GM19324 (cell line): ENCODE data around the gene NNAT.

Experiments
- ATAC-seq: cut with Tn5 transposase; IDR thresholded peaks from one replicate; pipeline ENCODE4 v1.9.1; 2021; ENCODE audit warnings: mild to moderate bottlenecking, moderate library complexity; ENCODE audit not compliant: unreplicated experiment, low FRiP score

The NNAT gene

DNA sequence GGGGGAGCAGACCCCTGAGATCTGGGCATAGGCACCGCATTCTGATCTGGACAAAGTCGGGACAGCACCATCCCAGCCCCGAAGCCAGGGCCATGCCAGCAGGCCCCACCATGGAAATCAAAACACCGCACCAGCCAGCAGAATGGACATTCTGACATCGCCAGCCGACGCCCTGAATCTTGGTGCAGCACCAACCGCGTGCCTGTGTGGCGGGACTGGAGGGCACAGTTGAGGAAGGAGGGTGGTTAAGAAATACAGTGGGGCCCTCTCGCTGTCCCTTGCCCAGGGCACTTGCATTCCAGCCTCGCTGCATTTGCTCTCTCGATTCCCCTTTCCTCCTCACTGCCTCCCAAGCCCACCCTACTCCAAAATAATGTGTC lies 2.0 kb downstream of the NNAT start:
- no peak for ATAC-seq

DNA sequence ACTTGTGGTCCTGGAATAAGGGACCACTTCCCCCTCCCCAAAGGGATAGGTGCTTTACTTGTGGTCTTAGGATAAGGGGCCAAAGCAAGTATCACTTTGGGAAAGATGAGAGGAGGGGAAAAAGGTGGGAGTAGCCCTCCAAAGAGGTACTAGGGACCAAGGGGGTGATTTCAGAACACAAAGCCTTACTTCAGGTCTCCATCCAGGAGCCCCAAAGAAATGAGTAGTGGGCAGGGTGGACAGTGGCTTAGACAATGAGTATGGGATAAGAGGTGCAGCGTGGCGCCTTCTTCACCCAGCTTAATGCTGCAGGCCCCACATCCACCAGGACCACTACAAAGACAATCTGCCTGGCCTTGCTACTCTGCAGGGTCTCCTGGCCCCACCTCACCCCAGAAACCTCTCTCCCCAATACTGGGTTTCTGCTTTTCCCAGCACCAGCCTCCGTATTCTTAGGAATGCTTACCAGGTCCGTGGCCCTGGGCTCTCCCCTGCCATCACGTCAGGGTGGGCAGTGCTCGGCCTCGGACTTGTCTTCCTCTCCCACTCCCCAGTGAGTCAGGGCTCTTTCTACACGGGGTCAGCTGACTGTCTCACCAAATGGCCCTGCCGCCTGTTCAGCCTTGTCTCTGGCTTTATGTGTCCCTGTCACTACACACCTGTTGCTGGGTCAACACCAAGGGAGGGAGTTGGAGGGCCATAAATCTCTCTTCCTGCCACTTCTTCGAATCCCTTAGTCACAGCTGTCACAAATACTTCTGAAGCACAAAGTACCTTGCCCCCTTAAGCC lies 3.1 kb downstream of the NNAT start:
- no peak for ATAC-seq

DNA sequence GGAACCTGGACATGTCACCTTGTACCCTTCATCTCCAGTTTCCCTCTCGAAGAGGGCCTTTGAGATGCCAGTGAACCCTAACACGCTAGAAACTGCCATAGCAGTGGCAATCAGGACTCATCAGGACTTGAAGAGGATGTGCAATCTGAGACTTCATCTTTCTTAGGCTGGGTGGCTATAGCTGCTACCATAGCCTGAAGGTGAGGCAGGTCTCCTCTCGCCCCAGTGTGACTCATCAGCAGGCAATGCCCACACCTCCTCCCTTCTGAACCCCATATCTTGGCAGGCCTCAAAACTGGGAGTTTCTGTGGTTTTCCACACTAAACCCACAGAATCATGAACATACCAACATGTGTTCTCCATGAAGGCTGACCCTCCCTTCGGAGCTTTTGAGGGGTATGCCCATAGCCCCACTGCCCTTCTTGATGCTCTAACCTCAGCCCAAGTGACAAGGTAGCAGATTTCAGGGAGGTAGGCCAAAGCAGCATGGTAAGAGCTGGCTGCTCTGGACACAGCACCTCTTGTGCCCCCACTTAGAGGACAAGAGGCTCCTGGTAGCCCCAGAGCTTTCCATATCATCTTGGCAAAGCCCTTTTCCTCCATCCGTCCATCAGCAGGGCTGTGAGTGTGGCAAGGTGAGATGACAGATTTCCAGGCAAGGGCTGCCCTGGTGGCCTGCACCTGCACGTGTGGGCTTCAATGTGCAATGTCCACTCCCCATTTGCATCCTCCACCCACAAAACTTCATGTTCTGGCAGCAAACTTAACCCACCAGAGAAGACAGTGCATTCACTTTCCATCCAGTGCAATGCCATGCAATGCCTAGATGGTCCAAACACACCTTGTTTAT lies 4.0 kb downstream of the NNAT start:
- ATAC-seq, result no peak

DNA sequence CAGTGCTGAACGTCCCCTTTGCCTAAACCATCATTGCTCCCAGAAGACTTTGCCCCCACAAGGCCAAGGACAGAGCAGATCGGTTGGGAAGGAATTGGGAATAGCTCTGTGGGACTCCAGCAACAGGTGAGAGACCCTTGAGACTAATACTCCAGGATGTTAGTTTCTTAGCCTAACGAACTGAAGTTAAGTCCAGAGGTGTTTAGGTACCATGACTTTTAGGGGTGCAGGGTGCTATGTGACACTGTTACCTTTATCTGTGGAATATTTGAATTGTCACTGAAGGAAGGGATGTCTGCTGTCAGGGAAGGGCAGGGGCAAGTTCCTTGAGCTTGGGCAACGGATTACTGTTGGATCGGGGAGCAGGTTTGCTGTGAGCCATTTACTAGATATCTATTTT lies 4.8 kb downstream of the NNAT start:
- no peak for ATAC-seq

DNA sequence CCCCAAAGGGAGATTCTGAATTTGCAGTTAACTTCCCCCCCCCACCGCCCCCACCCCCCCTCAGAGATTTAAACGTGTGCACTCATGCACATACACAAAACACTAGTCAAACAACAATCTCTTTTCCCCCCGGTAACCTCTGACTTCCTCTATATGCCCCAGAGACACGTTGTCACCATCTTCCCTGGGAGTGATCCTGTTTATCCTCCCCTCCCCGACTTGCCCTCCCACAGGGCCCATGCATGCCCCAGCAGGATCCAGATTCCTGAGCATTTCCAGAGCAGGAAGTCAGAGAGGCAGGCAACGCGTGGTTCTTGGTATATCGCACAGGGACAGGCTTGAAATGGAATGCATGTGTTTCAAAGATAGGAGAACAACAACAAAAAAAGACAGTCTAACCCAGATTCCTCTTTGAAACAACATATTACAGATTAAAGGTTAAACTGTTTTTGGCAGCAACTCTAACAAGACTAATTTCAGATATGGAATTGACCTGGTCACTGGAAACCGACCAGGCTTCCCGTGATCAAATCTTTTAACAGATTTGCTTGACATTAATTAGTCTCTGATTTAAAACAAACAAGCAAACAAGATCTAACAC lies 5.3 kb downstream of the NNAT start:
- ATAC-seq, result no peak

DNA sequence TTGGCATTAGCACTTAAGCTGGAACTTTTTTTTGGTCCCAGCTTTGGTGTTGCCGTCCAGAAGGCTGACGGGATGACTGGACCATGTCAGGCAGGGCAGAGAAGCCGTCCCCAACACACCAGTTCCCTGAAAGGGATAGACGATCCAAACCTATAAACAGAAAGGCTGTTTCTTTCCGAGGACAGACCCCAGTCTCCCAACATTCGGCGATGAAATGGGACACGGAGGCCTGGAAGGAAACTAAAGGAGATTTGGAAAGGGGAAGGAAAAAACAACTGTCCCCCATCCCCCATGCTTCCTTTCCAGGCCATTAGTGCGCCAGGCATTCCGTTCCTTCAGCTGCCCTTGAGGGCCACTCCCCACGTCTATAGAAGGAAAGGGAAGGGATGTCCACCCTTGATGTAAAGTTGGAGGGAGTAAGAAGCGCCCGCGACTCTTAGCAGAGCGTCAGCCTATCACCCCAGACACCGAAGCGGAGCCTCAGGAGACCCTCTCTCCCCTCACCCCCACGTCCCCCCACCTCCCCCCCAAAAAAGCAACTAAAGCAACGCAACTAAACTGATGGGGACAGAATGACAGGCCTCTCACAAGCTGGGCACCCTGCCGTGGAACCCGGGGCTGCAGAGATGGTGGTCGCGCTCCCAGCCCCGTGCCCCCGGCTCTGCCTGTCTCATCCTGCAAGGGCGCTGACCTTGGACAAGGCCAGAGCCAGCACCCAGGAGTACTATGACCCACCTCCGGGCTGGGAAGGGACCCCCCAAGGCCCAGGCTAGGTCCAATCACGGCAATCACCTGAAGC lies 6.0 kb downstream of the NNAT start:
- ATAC-seq, result no peak

DNA sequence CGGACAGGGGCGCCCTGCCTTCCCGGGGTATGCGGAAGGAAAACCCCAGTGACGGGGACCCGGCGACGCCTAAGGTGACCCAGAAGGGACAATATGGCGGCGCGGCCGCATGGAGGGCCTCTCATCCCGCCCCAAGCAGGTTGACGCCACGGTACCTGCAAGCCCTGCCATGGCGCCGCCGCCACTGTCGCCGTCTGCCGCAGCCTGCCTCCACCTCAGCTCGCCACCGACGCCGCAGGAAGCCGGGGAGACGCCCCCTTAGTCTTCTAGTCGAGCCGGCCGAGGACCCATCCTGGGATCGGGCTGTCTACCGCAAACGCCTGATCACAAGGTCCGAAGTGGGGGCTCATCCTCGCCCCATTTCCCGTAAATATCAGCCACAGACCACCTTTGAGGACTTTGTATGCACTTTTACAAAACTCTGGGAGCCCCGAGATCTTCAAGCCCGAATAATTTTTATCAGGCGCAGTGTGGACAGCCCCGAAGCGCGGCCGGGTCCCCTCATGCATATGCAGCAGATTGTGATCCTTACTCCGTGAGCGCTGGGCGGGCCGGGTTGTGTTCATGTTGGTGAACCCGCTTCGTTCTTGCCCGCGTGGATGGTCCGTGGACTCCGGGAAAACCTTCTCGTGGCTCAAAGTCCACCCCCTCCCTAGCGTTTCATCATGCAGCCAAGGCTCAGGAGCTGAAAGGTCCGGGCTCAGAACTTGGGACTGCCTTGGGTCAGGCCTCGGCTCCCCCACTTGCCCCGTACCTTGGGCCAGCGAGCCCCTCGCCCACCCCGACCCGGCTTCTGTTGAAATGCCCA lies 6.8 kb downstream of the NNAT start, which contains the start of gene BLCAP:
Gene BLCAP (minus strand): TSS at position 239 of the 808 bp plus-strand sequence. CDS start 8,702 bp downstream, outside the sequence.
- ATAC-seq, result peak; percentile 68

DNA sequence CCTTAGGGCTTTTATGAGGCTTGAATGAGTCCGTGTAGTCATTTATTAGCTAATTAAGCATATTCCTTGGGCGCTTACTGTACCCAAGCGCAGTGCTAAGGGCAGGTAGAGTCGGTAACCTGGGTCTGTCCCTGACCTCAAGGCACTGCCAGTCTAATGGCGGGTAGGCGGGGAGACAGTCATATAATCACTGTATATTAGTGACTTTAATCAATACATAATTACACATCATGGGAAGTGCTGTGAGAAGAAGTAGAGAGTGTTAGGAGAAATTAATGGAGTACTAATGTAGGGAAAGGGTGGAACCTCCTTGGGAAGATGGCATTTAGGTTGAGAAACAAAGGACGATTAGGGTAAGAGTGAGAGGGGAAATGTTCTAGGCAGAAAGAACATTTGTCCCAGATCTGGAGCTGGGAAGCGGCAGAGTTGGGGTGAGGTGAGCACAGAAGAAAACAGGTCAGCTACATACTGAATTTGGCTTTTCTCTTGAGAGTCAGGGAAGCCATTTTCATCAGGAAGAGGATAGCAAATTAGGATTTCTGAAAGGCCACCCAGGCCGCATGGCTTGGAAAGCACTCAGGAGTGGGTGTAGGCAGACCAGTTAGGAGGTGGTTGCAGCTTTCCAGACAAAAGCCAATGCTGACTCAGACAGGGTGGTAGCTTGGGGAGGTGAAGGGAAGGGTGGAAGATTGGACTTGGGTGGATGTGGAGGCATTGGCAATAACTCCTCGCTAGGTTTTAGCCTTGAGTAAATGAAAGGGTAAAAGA lies 7.6 kb downstream of the NNAT start:
- ATAC-seq, result no peak

DNA sequence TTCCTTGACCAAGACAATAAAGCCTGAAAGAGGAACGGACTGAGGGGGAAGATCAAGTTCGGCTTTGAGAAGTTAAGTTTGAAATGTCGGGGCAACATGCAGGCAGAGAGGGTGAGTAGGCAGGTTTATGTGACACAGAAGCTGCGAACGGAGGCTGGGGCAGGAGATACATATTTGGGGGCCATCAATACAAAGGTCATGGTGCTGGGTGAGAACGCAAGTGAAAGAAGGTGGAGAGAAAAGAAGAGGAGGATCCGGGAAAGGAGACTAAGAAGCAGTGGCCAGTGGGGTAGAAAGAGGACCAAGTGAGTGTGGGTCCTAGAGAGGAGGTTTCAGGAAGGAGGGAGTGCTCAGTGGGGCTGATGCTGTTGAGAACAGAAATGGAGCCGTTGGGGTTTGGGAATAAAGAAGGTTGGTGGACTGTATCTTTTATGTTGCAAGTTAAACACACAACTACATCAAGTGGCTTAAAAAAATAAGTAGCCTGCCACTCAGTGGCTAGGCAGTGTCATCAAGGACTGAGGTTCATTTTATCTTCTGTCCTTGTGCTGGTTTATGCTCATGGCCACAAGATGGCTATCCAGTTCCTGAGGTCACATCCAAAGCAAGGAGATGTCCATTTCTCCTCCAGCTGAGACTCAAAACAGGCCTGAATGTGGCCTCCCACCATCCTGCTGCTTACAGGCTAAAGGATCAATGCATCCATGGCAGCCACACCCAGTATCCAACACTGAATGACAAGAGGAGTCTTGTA lies 8.3 kb downstream of the NNAT start:
- no peak for ATAC-seq

DNA sequence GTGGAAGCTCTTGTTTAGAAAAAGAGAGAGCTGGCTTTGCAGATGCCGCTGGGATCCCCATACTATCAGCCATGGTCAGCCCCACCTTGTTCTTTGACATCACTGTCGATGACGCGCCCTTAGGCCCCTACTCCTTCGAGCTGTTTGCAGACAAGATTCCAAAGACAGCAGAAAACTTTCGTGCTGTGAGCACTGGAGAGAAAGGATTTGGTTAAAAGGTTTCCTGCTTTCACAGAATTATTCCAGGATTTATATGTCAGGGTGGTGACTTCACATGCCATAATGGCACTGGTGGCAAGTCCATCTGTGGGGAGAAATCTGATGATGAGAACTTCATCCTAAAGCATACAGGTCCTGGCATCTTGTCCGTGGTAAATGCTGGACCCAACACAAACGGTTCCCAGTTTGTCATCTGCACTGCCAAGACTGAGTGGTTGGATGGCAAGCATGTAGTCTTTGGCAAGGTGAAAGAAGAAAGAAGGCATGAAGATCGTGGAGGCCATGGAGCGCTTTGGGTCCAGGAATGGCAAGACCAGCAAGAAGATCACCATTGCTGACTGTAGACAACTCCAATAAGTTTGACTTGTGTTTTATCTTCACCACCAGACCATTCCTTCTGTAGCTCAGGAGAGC lies 9.0 kb downstream of the NNAT start:
- no peak for ATAC-seq

DNA sequence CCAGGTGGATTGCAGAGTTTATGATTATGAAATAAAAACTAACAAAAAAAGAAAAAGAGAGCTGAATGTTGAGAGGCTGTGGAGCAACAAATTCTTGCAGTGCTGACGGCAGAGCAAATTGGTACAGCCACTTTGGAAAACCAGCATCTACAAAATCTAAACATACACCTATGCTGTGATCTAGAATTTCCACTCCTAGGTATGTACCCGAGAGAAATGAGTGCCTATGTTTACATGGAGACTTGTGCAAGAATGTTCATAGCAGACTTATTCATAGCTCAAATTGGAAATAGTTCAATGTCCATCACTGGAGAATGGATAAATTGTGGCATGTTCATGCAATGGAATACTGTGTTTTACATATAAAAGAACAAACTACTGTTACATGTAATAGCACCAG lies 9.6 kb downstream of the NNAT start:
- ATAC-seq, result no peak

DNA sequence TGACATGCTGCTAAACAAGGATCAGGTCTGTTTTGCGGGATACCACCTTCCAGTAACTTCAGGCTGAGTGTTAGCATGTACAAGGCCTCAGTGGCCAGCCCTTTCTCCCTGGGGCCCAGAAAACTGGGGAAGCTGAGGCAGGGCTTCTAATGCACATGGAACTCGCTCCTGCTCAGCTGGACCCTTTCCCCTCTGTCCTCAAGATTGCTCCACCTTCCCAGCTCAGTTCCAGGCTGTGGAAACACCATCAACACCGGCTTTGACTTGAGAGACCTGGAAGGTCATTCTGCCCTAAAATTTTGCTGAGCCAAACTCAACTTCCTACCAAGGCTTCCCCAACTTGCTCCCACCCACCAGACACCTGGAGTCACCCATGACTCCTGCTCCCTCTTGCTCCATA lies 10.8 kb downstream of the NNAT start:
- ATAC-seq, result no peak

DNA sequence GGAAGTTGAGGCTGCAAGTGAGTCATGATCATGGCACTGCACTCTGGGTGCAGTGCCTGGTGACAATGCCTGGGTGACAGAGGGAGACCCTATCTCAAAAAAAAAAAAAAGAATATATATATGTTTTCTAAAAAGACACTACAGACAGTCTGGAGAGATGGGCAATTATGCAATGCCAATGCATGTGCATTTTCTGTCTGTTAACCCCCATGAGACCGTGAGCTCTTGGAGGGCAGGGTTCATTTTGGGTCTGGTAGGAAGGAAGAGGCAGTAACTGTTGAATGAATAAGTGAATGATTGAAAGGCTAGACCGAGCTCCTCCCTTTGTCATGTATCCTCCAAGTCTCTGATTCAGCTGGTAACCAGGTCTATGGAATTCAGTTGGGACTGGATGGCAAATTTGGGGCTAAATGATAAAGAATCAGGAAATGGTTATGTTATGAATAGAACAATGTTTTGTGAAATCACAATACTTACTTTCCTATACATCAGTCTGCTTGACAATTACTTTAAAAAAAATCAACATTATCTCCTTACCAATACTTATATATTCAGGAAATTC lies 12.2 kb downstream of the NNAT start:
- ATAC-seq, result no peak

DNA sequence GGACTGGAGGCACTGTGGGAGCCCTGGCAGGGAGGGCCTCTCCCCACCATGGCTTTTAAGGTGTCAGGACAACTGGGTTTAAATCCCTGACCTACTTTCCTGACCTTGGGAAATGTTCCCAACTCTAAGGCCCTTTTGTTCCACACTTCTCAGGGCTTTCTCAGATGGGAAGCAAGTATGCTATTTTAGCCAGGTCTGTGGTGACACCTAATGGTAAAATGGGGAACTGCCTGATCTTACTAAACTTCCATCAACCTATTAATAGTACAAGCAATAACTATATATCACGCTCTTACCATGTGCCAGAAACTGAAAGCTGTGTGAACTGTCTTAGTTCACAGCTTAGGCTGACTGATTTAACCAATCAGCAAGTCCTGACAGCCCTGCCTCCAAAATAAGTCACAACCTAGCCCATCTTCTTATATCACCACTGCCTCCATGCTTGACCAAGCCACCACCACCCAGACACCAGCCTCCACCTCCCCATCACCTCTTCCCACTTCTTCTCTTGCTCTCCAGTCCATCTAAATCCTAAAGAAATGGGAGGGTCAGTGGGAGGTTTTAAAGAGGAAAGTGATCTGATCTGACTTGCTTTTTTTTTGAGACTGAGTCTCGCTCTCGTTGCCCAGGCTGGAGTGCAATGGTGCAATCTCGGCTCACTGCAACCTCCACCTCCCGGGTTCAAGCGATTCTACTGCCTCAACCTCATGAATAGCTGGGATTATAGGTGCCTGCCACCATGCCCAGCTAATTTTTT lies 13.5 kb downstream of the NNAT start:
- no peak for ATAC-seq

DNA sequence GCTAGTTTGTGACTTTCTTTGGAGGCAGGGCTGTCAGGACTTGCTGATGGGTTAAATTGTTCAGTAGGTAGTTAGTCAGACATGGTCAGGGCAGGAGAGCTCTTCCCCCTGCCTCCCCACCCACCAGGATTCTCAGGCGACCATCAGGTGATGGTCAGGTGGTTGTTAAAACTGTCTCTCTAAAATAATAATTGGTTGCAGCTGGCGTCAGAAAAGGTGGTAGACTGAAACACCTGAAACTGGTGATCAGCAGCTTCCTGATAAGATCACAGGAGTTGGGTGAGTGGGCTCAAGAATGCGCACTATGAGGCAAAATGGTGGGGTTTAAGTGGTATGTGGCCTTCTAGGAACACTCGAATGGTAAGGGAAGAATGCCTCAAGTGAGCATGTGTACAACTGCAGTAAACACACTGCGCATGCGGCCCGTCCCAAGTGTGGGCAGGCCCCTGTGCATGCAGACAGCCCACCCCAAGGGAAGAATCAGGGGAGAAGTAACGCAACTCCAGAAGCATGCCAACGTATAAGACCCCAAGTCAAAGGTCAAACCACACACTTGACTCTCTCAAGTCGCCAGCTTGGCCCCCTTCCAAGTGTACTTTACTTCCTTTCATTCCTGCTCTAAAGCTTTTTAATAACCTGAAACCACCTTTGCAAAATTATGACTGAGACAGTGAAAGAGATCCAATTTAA lies 14.5 kb downstream of the NNAT start:
- ATAC-seq, result no peak

DNA sequence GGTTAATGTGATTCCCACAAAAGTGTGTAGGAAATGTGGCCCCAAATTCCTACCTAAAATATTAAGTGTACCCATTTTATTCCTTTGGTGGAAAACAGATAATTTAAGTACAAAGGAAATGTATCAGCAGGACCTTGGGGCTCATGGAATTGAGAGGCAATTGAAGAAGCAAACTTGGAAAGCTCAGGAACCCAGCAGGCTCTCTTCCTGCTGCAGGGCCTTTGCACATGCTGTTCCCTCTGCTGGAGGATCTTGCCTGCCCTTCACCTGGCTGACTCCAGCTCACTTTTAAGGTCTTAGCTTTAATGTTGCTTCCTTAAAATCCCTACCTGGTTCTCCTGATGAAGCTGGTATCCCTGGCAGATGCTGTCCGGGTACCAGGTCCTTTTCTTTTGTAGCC lies 16.5 kb downstream of the NNAT start:
- ATAC-seq, result no peak
